HL-60/S4 treated with retinoic acid at 250 ng/mL for 4 days and 3 days (cell line): ENCODE data around the gene FCRL6.

Experiments
- in situ Hi-C: fragments of 300-500 bp; cut with MboI; formaldehyde crosslinking; loops from 2 replicates; pipeline ENCODE4 v1.7.0; 2022; ENCODE audit warnings: low sequenced_read_pairs

FCRL6 gene

DNA sequence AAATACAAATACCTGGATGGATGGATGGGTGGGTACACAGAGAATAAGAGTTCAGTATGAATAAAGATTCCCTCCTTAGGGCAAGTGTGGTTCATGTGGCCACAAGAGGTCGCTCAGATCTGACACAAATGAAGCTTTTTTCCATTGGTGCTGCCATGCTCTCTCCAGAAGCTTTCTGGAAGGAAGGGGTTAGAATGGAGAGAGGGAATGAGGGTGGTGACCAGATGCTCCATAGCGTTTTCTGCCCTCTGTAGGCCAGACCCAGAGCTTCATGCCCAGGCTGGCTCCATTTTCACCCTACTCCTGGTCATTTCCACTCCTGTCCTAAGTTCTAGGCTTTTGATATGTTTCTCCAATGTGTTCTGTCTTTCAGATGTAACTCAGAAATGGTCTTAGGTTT, 3.3 kb upstream of the FCRL6 start:
- in situ Hi-C loops: loop anchor here (10.0 kb wide), 1 partner anchor 96 kb away; no protein-coding TSS in a partner anchor

DNA sequence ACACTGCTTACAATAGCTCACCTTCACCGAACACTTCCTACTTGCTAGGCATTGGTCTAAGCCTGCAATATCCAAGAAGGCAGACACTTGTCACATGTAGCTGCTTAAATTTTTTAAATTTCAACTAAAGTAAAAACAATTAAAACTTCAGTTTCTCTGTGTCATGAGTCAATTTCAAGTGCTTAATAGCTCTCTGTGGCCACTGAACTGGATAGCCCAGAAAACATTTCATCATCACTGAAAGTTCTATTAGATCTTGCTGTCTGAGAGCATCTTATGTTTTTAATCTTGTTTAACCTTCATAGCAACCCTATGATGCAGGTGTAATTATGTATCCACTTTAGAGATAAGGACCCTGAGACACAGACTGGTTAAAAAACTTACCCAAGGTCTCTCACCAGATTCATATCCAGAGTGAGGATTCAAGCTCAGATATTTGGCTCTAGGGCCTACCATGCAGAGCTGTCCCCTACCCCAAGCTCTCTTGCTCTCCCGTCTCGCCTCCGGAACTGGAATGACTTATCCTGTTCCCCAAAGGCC, 2.6 kb upstream of the FCRL6 start:
- in situ Hi-C loops: loop anchor here (10.0 kb wide), 1 partner anchor 95 kb away; no protein-coding TSS in a partner anchor

DNA sequence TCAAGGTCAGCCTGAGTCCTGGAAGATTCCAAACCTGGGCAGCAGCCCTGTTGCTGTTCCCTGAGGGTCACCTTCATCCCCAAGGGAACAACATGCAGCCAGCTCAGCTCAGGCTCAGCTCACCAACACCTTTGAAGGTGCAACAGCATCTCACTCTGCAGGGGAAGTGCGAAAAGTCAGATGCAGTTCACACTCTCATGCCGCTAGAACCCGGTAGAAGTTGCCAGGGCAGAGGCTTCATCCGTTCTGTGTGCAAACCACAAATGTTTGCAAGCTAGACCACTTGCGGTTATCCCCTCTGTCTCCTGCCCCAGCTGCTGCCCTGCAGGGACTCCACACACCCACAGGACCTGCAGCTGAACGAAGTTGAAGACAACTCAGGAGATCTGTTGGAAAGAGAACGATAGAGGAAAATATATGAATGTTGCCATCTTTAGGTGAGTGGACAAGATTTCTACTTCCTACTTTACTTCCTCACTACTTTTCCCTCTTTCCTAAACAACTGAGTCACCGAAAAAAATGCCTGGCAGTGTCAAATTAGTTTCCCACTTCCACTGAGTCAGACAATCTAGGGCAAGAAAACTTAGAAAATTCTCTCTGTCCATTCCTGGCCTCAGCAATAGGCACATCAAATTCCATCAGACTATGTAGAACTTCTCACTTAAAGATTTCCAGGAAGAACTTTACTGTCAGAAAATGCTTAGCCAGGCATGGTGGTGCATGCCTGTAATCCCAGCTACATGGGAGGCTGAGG, 1.8 kb upstream of the FCRL6 start:
- in situ Hi-C loops: no loop called here

DNA sequence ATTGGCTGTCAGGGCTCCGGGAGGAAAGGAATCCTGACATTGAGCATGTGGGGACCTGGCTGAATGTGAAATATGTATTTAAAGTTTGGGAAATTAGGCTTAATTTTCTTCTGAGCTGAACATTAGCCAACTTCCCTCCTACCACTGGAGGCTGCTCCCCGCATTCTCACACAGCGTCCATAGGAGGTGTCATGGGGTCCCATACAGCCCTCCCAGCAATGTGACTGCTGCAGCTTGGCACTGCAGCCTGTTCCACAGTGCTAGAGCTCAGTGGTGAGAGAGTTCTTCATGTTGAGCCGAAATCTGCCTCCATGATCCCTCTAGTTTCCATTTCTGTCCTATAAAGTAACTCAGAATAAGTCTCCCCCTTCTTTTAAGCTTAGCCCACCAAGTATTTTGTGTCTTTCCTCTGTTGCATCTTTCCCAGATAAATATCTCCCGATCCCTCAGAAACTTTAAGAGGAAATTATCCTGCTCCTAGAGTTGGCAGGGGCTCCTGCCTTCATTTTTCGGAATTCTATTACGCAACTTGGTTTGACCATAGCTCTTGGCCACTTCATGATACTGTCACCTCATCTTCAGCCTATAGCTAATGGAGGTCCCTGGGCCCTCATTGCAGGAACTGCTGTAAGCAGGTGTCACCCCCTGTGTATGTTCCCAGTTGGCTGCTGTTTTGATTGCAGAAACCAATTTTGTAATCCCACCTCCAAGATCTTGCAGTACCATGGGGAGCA, 2.0 kb downstream of the FCRL6 start:
- in situ Hi-C loops: no loop called here

DNA sequence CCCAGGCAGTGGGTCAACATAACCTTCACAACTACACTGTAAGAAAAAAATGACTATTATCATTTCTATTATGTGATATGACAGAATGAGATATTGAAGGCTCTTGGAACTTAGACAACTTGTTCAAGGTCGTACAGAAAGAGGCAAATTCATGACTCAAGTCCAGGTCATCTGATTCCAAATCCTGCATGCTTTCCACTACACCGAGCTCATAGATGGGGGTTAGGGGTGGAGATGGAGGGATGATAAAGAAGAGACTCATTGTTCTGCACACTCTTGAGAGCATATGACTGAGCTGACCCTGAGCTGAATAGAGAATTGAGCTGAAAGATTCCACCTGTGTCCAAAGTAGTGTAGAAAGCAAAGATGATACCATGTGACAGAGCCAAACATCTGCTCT, 2.8 kb downstream of the FCRL6 start:
- in situ Hi-C loops: no loop called here

DNA sequence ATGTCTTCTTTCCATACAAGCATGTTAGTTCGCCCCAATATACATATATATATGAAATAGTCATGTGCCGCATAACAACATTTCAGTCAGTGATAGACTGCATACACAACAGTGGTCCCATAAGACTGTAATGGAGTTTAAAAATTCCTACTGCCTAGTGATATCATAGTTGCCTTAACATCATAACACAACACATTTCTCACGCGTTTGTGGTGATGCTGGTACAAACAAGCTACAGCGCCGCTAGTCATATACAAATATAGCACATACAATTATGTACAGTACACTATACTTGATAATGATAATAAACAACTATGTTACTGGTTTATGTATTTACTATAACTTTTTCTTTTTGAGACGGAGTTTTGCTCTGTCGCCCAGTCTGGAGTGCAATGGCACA, 13.8 kb downstream of the FCRL6 start:
- in situ Hi-C loops: no loop called here

DNA sequence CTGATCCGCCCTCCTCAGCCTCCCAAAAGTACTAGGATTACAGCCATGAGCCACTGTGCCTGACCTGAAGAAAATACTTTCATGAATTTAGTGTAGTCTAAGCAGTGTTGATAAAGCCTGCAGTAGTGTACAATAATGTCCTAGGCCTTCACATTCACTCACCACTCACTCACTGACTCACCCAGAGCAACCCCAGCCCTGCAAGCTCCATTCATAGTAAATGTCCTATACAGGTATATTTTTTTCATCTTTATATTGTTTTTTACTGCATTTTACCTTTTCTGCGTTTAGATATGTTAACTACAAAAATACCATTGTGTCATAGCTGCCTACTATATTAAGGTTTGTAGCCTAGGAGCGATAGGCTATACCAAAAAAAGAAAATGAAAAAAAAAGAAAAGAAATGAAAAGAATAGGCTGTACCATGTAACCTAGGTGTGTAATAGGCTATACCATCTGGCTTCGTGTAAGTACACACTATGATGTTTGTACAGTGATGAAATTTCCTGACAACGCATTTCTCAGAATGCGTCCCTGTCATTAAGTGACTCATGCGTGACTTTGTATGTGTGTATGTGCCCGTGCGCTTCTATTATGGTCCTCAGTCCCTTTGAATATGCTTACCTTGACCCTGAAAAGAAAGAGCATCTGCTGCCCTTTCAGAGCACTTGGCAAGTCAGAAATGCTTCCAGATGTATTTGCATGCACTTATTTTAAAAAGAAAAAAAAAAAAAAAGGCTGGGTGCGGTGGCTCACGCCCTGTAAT, 15.3 kb downstream of the FCRL6 start:
- in situ Hi-C loops: no loop called here

DNA sequence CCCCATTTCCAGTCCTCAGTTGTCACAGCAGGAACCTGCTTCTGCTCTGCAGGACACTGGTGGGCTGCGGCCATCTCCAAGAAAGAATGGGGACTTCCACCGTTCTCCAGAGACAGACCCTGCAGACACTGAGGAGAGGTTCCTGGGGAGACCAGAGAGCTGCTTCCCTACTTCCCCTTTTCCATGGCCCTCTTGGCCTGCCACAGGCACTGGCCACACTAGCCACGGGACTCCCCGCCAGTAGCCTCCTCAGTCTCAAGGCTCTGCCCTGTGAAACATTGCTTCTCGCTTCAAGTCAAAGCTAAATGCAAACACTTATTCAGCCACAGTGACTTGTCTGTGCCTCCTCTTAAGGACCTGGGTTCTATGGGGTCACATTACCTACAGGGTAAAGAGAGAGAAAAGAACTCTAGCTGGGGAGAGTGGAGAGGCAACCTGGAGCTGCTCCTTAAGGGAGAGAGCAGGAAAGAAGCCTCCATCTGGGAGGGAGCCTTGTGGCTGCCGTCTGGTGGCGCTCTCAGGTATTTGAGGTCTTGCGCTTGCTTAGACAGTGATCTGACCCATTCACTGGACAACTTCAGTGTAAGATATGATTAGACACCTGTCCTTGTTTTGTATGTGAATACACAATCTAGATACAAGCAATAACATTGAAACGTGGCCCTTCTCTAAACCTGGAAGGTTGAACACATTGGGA, 19.2 kb downstream of the FCRL6 start:
- in situ Hi-C loops: no loop called here

DNA sequence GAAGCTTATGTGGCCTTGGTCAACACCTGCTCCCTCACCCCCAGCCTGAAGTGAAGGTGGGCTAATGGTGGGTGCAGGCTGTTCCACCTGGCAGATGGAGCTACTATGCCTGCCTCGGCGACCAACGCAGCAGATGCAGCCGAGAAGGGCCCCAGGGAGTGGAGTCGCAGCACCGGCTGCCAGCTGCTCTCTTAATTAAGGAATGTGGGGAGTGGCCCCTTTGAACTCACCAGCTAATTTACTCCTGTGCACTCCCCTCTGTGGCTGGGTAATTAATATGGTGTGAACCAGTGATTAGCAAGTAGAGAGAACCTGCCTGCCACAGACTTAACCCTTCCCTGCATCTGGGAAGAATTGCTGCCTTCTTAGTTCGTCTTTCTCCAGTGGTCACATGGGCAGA, 21.2 kb downstream of the FCRL6 start:
- in situ Hi-C loops: no loop called here

DNA sequence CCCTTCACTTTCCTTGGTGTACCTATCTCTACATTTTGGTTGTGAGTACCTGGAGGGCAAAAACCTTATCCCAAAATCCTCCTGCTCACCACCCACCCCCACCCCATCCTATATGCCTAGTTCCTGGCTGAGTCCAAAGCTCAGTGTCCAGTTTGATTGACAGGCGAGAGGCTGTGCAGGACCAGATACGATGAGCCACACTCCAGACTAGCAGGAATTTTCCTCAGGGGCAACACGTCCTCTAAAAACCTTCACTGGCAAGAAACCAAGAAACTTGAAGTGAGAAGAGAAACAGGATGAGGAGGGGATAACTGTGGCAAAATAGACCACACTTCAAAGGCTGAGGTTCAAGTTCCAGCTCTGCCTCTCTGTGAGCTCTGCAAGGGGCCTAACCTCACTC, 23.4 kb downstream of the FCRL6 start:
- in situ Hi-C loops: no loop called here

DNA sequence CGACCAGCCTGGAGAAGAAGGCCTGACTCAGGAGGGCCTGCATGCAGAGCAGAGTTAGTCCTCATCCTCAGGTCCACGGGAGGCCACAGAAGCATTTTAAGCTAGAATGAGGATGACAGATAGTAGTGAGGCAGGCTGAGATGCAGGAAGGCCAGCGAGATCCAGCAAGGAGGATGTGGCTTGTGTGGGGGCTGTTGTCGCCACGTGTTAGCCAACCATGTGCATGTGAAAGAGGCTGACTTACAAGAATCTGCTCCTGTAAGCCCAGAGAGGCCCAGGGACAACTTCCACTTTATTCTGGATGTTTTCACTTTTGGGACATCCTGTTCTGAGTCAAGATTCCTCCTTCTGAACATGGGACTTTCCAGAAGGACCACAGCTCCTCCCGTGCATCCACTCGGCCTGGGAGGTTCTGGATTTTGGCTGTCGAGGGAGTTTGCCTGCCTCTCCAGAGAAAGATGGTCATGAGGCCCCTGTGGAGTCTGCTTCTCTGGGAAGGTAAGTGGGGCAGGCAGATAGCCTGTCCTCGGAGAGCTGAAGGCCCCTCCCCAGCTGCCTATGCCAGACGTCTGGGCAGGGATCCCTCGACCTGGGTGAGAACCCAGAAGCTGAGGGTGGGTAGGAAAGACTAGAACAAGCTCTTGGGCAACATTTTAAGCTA, 24.4 kb downstream of the FCRL6 start, which contains the start of gene SLAMF8:
Gene SLAMF8, plus strand, starts transcription at position 433 of the 661 bp plus-strand sequence. Its CDS starts 26 bp downstream, at position 459.
- in situ Hi-C loops: no loop called here

DNA sequence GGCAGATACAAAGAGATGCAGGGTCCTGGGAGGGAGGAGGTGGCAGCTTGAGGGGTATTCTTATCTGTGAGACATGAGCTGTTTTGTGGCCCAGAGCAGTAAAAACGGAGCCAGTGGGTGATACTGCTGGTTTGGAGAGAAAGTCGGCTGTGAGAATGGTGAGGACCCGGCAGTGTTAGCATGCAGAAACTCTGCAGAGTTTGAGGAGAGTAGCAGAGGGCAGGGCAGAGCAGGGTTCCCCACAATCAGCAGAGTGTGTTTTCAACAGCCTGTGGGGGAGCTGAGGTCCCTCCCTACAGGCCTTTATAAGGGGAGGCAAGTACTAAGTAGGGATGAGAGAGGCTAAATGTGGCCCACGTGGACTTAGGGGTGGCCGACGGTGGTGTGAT, 24.9 kb downstream of the FCRL6 start:
- in situ Hi-C loops: no loop called here

DNA sequence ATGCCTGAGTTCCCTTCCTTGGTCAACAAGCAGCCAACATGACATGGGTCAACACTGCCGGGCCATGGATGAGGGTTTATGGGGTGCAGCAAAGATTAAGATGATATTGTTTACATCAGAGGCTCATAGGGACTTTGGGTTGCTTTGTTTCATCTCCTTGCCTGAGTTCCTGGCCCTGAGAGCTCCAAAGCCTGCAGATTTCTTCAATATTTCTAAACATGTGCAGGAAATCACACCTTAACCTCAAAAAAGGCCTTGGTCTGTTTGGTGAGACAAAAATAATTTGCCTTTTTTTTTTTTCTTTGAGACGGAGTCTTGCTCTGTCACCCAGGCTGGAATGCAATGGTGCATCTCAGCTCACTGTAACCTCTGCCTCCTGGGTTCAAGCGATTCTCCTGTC, 25.4 kb downstream of the FCRL6 start:
- in situ Hi-C loops: no loop called here

DNA sequence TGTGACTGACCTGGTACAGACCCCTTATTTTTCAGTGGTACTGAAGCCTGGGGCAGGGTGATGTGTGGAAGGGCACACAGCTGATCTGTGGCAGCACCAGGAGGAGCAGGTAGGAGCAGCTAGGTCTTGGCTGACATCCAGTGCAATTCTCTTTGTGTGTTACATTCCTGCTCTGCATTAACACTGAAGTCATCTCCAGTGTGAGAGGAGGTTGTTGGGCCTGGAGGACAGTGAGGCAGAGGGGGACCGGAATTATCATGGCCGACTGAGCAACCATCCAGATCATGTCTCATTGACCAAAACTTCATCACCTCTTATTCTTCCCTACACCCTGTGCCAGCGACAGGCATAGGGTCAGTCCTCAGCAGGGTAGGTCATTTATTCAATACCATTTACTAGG, 26.0 kb downstream of the FCRL6 start:
- in situ Hi-C loops: no loop called here

DNA sequence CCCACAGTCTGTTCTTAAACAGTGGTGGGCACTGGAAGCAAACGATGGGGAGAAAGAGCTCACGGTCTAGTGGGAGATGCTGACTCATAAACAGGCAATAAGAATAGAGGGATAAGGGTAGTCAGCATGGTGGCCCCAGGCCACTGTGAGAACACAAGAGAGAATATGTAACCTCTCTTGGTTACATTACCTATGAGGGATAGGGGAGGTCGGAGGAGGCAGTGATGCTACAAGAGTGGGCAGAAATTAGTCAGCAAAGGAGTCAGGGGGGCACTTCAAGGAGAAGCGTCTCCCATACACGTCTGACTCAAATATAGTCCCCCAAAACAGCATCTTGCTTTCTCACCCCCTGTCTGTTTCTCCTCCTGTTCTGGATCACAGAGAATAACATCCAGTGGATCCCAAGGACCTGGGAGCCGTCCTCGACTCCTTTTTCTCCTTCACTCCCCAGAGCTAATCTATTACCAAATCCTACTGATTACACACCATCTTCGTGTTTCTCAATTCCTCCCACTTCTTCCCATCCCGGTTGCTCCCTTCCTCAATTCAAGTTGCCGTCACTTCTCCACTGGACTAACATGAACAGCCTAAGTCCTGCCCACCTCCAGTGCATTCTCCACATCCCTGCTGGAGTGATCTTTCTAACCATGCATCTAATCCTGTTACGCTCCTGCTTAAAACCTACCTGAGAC, 26.6 kb downstream of the FCRL6 start:
- in situ Hi-C loops: no loop called here

DNA sequence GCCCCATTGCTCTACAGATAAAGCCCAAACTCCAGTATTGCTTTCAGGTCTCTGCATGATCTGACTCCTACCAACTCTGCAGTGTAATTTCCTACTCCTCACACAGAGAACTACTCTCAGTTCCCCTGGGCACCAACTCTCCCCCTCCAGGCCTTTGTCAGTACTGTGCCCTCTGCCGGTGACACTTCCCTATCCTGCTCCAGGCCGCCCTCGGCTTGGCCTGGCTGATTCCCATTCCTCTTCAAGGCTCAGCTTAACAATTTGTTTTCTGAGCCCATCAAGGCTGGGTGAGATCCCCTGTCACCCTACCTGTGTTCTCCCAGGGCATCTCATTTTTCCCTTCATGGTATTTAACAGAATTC, 27.1 kb downstream of the FCRL6 start:
- in situ Hi-C loops: no loop called here

DNA sequence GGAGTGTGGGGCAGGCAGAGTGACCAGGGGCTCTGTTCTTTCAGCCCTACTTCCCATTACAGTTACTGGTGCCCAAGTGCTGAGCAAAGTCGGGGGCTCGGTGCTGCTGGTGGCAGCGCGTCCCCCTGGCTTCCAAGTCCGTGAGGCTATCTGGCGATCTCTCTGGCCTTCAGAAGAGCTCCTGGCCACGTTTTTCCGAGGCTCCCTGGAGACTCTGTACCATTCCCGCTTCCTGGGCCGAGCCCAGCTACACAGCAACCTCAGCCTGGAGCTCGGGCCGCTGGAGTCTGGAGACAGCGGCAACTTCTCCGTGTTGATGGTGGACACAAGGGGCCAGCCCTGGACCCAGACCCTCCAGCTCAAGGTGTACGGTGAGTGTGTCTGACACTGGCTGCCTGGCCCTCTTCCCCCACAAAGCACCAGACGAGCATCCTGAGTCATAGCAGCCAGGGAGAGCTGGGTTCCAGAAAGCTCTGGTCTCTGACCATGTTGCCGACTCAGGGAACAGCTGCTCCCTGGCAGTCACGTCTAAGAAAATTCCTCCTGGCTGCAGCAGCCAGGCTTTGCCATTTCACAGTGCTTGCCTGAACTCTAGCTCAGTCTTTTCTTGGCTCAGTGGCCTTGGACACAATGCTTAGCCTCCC, 27.8 kb downstream of the FCRL6 start:
- in situ Hi-C loops: no loop called here

DNA sequence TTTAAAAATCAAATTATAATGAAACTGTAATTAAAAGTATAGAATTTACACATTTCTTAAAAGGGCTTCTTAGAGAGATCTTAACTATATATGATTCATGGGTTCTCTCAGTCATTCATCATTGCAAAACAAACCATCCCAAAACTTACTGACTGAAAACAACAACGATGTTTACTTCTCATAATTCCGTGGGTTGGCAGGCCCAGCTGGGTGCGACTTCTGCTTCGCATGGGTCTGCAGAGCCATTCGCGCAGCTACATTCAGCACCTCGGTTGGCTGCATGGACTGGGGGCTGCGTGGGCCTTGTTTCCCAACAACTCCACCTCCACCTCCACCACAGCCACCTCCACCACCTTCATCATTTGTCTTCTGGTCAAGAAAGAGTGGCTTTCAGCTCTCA, 28.6 kb downstream of the FCRL6 start:
- in situ Hi-C loops: no loop called here
